Hepatocyte (in vitro differentiated cells): Measurements from ENCODE around the gene MTMR3.

ENCODE experiments used
- EZH2phosphoT487 ChIP-seq: fragments of 200-600 bp; sonication (generic); IDR thresholded peaks from one replicate; pipeline ENCODE4 v1.6.1; 2018; ENCODE audit warnings: antibody characterized with exemption, mild to moderate bottlenecking, low read depth, moderate library complexity; ENCODE audit not compliant: unreplicated experiment, severe bottlenecking
- TF ChIP-seq, protein P1 (sequence below): fragments of 200-600 bp; sonication (generic); IDR thresholded peaks from 2 replicates; pipeline ENCODE4 v1.5.1; 2016; ENCODE audit warnings: antibody characterized with exemption, mild to moderate bottlenecking; ENCODE audit not compliant: poor library complexity

- TF ChIP-seq, protein P1, sequence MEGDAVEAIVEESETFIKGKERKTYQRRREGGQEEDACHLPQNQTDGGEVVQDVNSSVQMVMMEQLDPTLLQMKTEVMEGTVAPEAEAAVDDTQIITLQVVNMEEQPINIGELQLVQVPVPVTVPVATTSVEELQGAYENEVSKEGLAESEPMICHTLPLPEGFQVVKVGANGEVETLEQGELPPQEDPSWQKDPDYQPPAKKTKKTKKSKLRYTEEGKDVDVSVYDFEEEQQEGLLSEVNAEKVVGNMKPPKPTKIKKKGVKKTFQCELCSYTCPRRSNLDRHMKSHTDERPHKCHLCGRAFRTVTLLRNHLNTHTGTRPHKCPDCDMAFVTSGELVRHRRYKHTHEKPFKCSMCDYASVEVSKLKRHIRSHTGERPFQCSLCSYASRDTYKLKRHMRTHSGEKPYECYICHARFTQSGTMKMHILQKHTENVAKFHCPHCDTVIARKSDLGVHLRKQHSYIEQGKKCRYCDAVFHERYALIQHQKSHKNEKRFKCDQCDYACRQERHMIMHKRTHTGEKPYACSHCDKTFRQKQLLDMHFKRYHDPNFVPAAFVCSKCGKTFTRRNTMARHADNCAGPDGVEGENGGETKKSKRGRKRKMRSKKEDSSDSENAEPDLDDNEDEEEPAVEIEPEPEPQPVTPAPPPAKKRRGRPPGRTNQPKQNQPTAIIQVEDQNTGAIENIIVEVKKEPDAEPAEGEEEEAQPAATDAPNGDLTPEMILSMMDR = no peak
- TF ChIP-seq EZH2phosphoT487 = no peak
These were observed 94.1 kb downstream of the MTMR3 start for GRCh38 chr22:29977107-29977506.
